HepG2 (cell line): ENCODE results near the gene CCDC28A. TPM values are rescaled to one million over a fixed set of nuclear protein-coding genes. Genes with fewer than 3 reads are reported as not detected.

ENCODE experiments used
- polyA plus RNA-seq, 8 experiments: library from polyadenylated mRNA; depleted of rRNA in 3 of 8; stranded (reverse) in 7 of 8; unstranded in 1 of 8; fragments of >200 nt; fragmentation: Illumina TruSeq in 4 of 8; extraction: Trizol in 4 of 8; gene quantifications; 2 replicates each; pipeline versions ENCODE4 v1.2.1 to v1.2.3, GENCODE V29; 2011 to 2016; ENCODE audit warnings: low read depth in 4 of 8, missing spikeins in 1 of 8, mixed read lengths in 1 of 8; ENCODE audit not compliant: insufficient read depth in 1 of 8
- total RNA-seq, 5 experiments: library from RNA; depleted of rRNA; stranded (reverse); fragments of >200 nt; fragmentation: Illumina TruSeq; extraction: Trizol; gene quantifications; 2 replicates each; pipeline ENCODE4 v1.2.3, GENCODE V29; 2016; ENCODE audit warnings: low read depth in 1 of 5

The CCDC28A gene
- total and polyA plus RNA-seq, 2 of the 13 experiments (the other 11 are each of a cell fraction or from before 2014, with no cell fraction given), result 15.8 TPM

Other genes with a start within 250 kb of the CCDC28A start
- gene ECT2L, start 22.3 kb downstream of the CCDC28A start, total RNA-seq (2016; rRNA removed; fragmentation: Illumina TruSeq; extraction: Trizol), result not detected in 2 replicates
- gene ECT2L, start 22.3 kb downstream of the CCDC28A start, polyA plus RNA-seq (2011; rRNA removed), result 0.05 and 0.12 TPM in 2 replicates
- gene REPS1, start 214.5 kb downstream of the CCDC28A start, total RNA-seq (2016; rRNA removed; fragmentation: Illumina TruSeq; extraction: Trizol), result 36.7 and 38.3 TPM in 2 replicates
- gene REPS1, start 214.5 kb downstream of the CCDC28A start, polyA plus RNA-seq (2011; rRNA removed), result 35.2 and 36.4 TPM in 2 replicates